Ovary (tissue), 9 donors: Measurements from ENCODE around the gene SPATA31E1. TPM values are rescaled to one million over a fixed set of nuclear protein-coding genes. Genes with fewer than 3 reads are reported as not detected.

Experiments used
- DNase-seq, 5 donors: peaks; one replicate each; pipeline ENCODE4 v3.0.0-alpha.2; 2019 to 2020
- H3K27ac ChIP-seq, 2 donors: fragments of 200-600 bp; one replicate each; pipeline versions ENCODE4 v1.5.1 to v1.8.0; 2019 to 2022
- H3K27me3 ChIP-seq: fragments of 200-600 bp; one replicate; pipeline ENCODE4 v1.8.0; 2022
- H3K36me3 ChIP-seq: fragments of 200-600 bp; sonication (generic); one replicate; pipeline ENCODE4 v1.5.1; 2019
- H3K4me1 ChIP-seq: one replicate; pipeline ENCODE4 v1.8.1; 2013; ENCODE audit warnings: mild to moderate bottlenecking, moderate library complexity; ENCODE audit not compliant: insufficient read depth
- H3K4me3 ChIP-seq: fragments of 200-600 bp; sonication (generic); one replicate; pipeline ENCODE4 v1.5.1; 2017
- H3K9me3 ChIP-seq, 2 donors: fragments of 200-600 bp in 1 of 2; sonication (generic) in 1 of 2; one replicate each; pipeline versions ENCODE4 v1.5.1 to v1.8.1; 2013 to 2019; ENCODE audit warnings: mild to moderate bottlenecking in 1 of 2, moderate library complexity in 1 of 2
- CTCF ChIP-seq, 3 donors: fragments of 450-650 bp in 2 of 3; fragments of 200-600 bp in 1 of 3; IDR thresholded peaks; one replicate each; pipeline versions ENCODE4 v1.5.1 to v1.8.0; 2016 to 2022; ENCODE audit warnings: antibody characterized with exemption in 3 of 3, mild to moderate bottlenecking in 1 of 3
- EP300 ChIP-seq: sonication (generic); formaldehyde crosslinking; IDR thresholded peaks from one replicate; pipeline ENCODE4 v1.6.1; 2017; ENCODE audit warnings: antibody characterized with exemption
- POLR2A ChIP-seq: fragments of 450-650 bp; IDR thresholded peaks from one replicate; pipeline ENCODE4 v1.6.1; 2017; ENCODE audit warnings: antibody characterized with exemption, mild to moderate bottlenecking, moderate library complexity
- WGBS, 3 donors: extraction: QIAGEN DNeasy Blood & Tissue Kit in 1 of 3; methylation state at CpG; one replicate each; pipeline versions ENCODE4 v1.1.5 to v1.1.7; 2013 to 2017; 5-methylcytosine and 5-hydroxymethylcytosine counted together
- intact Hi-C, 4 donors: fragments of 100-400 bp; cut with DNase I; formaldehyde crosslinking; loops; one replicate each; pipeline versions ENCODE4 v1.11.0 to v1.15.1; 2022 to 2023
- polyA plus RNA-seq, 2 donors: library from polyadenylated mRNA; stranded (reverse); fragments of 200-250 nt in 1 of 2; fragments of 350-450 nt in 1 of 2; fragmentation: Illumina TruSeq in 1 of 2; extraction: RNeasy Lipid Tissue Mini Kit (QIAGEN cat#74804) in 1 of 2; gene quantifications; one replicate each; pipeline ENCODE4 v1.2.3, GENCODE V29; 2013 to 2014
- total RNA-seq, 7 donors: library from RNA; depleted of rRNA in 2 of 7; stranded (reverse); fragments of >200 nt in 2 of 7; fragmentation: NEBNext Ultra II Directional in 3 of 7; extraction: Animal tissue kit (Norgen Biotek cat#: 25700) in 3 of 7; gene quantifications; one replicate each; pipeline versions ENCODE4 v1.1.0 to v1.2.4, GENCODE V29; 2016 to 2023
- donor health status: DM: no; HTN: no; CAD: no; lungs with moderate emphysema.
- donor health status: DM: no; HTN: no; CAD: no.
- donor health status: Bipolar disorder and iron deficiency.
- donor health status: DM: yes; HTN: yes; CAD: no.
- donor health status: DM: no; HTN: no; CAD: no.
- donor health status: DM: yes; HTN: yes; CAD: no.

The SPATA31E1 gene
- total and polyA plus RNA-seq, 9 donors: not detected

GRCh38 chr9:87859786-87860185 lies 22.9 kb upstream of the SPATA31E1 start:
- TF ChIP-seq CTCF (IDR thresholded peaks at IDR 0.05) (no peak), POLR2A (no peak), EP300 (no peak)
- H3K27me3 ChIP-seq: no peaks in the 10 kb centered on the region
- no peaks in the 10 kb centered on the region for H3K4me1 ChIP-seq
- DNase-seq: no peak
- 87 to 96% (median 91%) methylated on average over 8 to 11 of the region's 11 CpGs for WGBS, 3 donors
- no peaks in the 10 kb centered on the region for H3K36me3 ChIP-seq
- no peak overlapping the region for H3K27ac ChIP-seq
- H3K4me3 ChIP-seq: no peak overlapping the region
- H3K9me3 ChIP-seq: no peaks in the 10 kb centered on the region
- intact Hi-C loops: no loop called here

GRCh38 chr9:87861332-87861731 lies 21.3 kb upstream of the SPATA31E1 start:
- Histone ChIP-seq H3K4me1 (no peaks in the 10 kb centered on the region), H3K27ac (no peak overlapping the region), H3K27me3 (no peaks in the 10 kb centered on the region), H3K36me3 (no peaks in the 10 kb centered on the region), H3K9me3 (no peaks in the 10 kb centered on the region), H3K4me3 (no peak overlapping the region)
- WGBS, 3 donors: 90 to 91% (median 90%) methylated on average over 1 of the region's 1 CpG
- TF ChIP-seq EP300: no peak
- TF ChIP-seq POLR2A: no peak
- no peak for TF ChIP-seq CTCF (IDR thresholded peaks at IDR 0.05)
- no peak for DNase-seq
- intact Hi-C loops: no loop called here

GRCh38 chr9:87862536-87863268 lies 20.0 kb upstream of the SPATA31E1 start:
- intact Hi-C loops: no loop called here
- DNase-seq: no peak
- 73 to 84% (median 81%) methylated on average over 7 of the region's 7 CpGs for WGBS, 3 donors
- no peak for TF ChIP-seq POLR2A
- TF ChIP-seq EP300: no peak
- TF ChIP-seq CTCF (IDR thresholded peaks at IDR 0.05): no peak
- H3K27ac ChIP-seq: no peak overlapping the region
- H3K9me3 ChIP-seq: no peaks in the 10 kb centered on the region
- no peaks in the 10 kb centered on the region for H3K4me1 ChIP-seq
- H3K4me3 ChIP-seq: no peak overlapping the region
- no peaks in the 10 kb centered on the region for H3K36me3 ChIP-seq
- H3K27me3 ChIP-seq: no peaks in the 10 kb centered on the region

- Histone ChIP-seq H3K9me3 (no peaks in the 10 kb centered on the region), H3K4me1 (no peaks in the 10 kb centered on the region), H3K27ac (no peak overlapping the region), H3K27me3 (no peaks in the 10 kb centered on the region), H3K36me3 (no peaks in the 10 kb centered on the region), H3K4me3 (no peak overlapping the region)
- intact Hi-C loops: no loop called here
- DNase-seq: no peak
- TF ChIP-seq POLR2A (no peak), CTCF (IDR thresholded peaks at IDR 0.05) (no peak), EP300 (no peak)
- WGBS, 3 donors: 84 to 89% (median 89%) methylated on average over 6 of the region's 6 CpGs
These were observed 18.7 kb upstream of the SPATA31E1 start for GRCh38 chr9:87863882-87864465.
